ENCODE measurements around the gene PRPF38B. TPM values are rescaled to one million over a fixed set of nuclear protein-coding genes. Genes with fewer than 3 reads are reported as not detected.

The PRPF38B gene
- total and polyA plus RNA-seq, 9 of the 15 experiments (the other 6 are each of a cell fraction or from before 2014, with no cell fraction given): 25.3 to 85.5 (median 66.4) TPM

DNA sequence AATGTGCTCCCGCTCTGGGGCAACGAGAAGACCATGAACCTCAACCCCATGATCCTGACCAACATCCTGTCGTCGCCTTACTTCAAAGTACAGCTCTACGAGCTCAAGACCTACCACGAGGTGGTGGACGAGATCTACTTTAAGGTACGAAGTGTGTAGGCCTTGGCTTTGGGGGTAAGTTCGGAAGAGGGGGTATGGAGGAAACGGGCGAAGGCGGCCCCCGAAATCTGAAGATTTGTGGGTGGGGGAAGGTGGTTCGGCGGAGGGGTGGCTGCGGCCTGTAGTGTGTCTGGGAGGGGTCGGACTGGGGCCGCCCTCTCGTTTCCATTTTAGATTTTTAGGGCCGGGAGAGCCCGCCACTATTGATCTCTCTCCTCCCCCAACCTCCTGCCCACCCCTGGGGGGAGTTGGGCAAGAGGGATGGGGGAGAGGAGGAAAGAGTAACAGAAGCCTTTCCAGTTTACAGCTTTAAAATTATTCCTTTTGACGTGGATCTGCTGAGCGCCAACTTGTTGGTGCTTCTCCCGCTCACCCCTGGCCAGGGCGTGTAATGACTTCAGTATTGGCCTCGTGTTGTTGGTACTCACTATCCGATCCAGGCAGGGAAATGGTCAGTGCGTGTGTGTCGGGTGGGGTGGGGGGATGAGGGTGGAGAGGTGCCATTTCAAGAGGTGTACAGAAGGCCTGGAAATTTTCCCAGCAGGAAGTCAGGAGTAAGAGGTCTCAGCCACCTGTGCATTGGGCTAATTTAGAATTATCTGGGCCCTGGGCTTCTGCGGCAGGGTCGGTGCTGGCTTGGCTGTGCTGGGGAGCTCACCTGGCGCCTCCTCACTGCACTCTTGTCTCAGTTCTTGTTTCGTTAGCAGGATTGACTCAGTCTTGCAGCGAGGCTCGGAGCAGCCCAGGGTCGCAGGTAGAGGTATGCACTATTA, 880 bp downstream of the PRPF38B start (continued):
- TF ChIP-seq HLTF (IDR thresholded peaks at IDR 0.05) (no peak), KLF1 (tag; IDR thresholded peaks at IDR 0.05) (no peak), LARP7 (IDR thresholded peaks at IDR 0.05) (no peak), KAT8 (IDR thresholded peaks at IDR 0.05; ENCODE audit: low read depth) (no peak), PURB (CRISPR knock-in tag; IDR thresholded peaks at IDR 0.05; ENCODE audit: low read depth) (no peak), ZFP30 (CRISPR knock-in tag; IDR thresholded peaks at IDR 0.05; ENCODE audit: borderline replicate concordance) (no peak), GABPB1 (CRISPR knock-in tag; IDR thresholded peaks at IDR 0.05) (no peak), ZNF347 (CRISPR knock-in tag; IDR thresholded peaks at IDR 0.05; ENCODE audit: low read depth) (no peak), KAT7 (CRISPR knock-in tag; IDR thresholded peaks at IDR 0.05; ENCODE audit: borderline replicate concordance) (0 out of 2 replicates have a peak, but pooled peaks have one; percentile 5), PPARD (CRISPR knock-in tag; IDR thresholded peaks at IDR 0.05) (no peak), FOXJ2 (tag; IDR thresholded peaks at IDR 0.05) (no peak), HMGXB4 (CRISPR knock-in tag; IDR thresholded peaks at IDR 0.05) (no peak), CTBP1 (IDR thresholded peaks at IDR 0.05; ENCODE audit: borderline replicate concordance) (no peak)
- TF ChIP-seq, protein P1, sequence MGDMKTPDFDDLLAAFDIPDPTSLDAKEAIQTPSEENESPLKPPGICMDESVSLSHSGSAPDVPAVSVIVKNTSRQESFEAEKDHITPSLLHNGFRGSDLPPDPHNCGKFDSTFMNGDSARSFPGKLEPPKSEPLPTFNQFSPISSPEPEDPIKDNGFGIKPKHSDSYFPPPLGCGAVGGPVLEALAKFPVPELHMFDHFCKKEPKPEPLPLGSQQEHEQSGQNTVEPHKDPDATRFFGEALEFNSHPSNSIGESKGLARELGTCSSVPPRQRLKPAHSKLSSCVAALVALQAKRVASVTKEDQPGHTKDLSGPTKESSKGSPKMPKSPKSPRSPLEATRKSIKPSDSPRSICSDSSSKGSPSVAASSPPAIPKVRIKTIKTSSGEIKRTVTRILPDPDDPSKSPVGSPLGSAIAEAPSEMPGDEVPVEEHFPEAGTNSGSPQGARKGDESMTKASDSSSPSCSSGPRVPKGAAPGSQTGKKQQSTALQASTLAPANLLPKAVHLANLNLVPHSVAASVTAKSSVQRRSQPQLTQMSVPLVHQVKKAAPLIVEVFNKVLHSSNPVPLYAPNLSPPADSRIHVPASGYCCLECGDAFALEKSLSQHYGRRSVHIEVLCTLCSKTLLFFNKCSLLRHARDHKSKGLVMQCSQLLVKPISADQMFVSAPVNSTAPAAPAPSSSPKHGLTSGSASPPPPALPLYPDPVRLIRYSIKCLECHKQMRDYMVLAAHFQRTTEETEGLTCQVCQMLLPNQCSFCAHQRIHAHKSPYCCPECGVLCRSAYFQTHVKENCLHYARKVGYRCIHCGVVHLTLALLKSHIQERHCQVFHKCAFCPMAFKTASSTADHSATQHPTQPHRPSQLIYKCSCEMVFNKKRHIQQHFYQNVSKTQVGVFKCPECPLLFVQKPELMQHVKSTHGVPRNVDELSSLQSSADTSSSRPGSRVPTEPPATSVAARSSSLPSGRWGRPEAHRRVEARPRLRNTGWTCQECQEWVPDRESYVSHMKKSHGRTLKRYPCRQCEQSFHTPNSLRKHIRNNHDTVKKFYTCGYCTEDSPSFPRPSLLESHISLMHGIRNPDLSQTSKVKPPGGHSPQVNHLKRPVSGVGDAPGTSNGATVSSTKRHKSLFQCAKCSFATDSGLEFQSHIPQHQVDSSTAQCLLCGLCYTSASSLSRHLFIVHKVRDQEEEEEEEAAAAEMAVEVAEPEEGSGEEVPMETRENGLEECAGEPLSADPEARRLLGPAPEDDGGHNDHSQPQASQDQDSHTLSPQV (IDR thresholded peaks at IDR 0.05): no peak
- TF ChIP-seq, protein P2, sequence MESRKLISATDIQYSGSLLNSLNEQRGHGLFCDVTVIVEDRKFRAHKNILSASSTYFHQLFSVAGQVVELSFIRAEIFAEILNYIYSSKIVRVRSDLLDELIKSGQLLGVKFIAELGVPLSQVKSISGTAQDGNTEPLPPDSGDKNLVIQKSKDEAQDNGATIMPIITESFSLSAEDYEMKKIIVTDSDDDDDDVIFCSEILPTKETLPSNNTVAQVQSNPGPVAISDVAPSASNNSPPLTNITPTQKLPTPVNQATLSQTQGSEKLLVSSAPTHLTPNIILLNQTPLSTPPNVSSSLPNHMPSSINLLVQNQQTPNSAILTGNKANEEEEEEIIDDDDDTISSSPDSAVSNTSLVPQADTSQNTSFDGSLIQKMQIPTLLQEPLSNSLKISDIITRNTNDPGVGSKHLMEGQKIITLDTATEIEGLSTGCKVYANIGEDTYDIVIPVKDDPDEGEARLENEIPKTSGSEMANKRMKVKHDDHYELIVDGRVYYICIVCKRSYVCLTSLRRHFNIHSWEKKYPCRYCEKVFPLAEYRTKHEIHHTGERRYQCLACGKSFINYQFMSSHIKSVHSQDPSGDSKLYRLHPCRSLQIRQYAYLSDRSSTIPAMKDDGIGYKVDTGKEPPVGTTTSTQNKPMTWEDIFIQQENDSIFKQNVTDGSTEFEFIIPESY (CRISPR knock-in tag; IDR thresholded peaks at IDR 0.05): peak; percentile 67; the same call in 1 of the 2 replicates
- TF ChIP-seq, protein P3, sequence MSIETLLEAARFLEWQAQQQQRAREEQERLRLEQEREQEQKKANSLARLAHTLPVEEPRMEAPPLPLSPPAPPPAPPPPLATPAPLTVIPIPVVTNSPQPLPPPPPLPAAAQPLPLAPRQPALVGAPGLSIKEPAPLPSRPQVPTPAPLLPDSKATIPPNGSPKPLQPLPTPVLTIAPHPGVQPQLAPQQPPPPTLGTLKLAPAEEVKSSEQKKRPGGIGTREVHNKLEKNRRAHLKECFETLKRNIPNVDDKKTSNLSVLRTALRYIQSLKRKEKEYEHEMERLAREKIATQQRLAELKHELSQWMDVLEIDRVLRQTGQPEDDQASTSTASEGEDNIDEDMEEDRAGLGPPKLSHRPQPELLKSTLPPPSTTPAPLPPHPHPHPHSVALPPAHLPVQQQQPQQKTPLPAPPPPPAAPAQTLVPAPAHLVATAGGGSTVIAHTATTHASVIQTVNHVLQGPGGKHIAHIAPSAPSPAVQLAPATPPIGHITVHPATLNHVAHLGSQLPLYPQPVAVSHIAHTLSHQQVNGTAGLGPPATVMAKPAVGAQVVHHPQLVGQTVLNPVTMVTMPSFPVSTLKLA (conservative IDR thresholded peaks at IDR 0.05): peak in 1 of 2 experiments; percentile 16; a peak in 1 of 4 replicates
- TF ChIP-seq, protein P4, sequence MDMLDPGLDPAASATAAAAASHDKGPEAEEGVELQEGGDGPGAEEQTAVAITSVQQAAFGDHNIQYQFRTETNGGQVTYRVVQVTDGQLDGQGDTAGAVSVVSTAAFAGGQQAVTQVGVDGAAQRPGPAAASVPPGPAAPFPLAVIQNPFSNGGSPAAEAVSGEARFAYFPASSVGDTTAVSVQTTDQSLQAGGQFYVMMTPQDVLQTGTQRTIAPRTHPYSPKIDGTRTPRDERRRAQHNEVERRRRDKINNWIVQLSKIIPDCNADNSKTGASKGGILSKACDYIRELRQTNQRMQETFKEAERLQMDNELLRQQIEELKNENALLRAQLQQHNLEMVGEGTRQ (CRISPR knock-in tag; IDR thresholded peaks at IDR 0.05): no peak

Data from K562 (cell line).